ENCODE results near the gene LGALS7B. TPM values are rescaled to one million over a fixed set of nuclear protein-coding genes. Genes with fewer than 3 reads are reported as not detected.
"Not testable (repeated sequence)": the region's sequence is repeated elsewhere in the genome, so short reads cannot be mapped to it uniquely, and the experiment has no call there.

LGALS7B gene
- total and polyA plus RNA-seq, 8 donors, result 0.38 TPM; not detected in 7

- intact Hi-C loops (cut with DNase I), result no loop called here
- FAIRE-seq (no peak), ATAC-seq (no peak), DNase-seq (no peak)
- Histone ChIP-seq H3K27ac (no peak overlapping the region), H3K36me3 (no peaks in the 10 kb centered on the region), H3K4me3 (no peak overlapping the region), H3K9me3 (no peaks in the 10 kb centered on the region), H3K27me3 (no peaks in the 10 kb centered on the region), H3K4me1 (no peaks in the 10 kb centered on the region)
- TF ChIP-seq, protein P1, sequence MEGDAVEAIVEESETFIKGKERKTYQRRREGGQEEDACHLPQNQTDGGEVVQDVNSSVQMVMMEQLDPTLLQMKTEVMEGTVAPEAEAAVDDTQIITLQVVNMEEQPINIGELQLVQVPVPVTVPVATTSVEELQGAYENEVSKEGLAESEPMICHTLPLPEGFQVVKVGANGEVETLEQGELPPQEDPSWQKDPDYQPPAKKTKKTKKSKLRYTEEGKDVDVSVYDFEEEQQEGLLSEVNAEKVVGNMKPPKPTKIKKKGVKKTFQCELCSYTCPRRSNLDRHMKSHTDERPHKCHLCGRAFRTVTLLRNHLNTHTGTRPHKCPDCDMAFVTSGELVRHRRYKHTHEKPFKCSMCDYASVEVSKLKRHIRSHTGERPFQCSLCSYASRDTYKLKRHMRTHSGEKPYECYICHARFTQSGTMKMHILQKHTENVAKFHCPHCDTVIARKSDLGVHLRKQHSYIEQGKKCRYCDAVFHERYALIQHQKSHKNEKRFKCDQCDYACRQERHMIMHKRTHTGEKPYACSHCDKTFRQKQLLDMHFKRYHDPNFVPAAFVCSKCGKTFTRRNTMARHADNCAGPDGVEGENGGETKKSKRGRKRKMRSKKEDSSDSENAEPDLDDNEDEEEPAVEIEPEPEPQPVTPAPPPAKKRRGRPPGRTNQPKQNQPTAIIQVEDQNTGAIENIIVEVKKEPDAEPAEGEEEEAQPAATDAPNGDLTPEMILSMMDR (IDR thresholded peaks at IDR 0.05), result no peak
- WGBS, 2 donors, result 88 to 92% methylated on average over 6 of the region's 6 CpGs
Observed at GRCh38 chr19:38744874-38745273, 44.1 kb upstream of the LGALS7B start.

- no peaks in the 10 kb centered on the region for H3K9me3 ChIP-seq
- no peak overlapping the region for H3K27ac ChIP-seq
- DNase-seq, result peak in 1 of 6 donors; percentile 48
- TF ChIP-seq, protein P1 (IDR thresholded peaks at IDR 0.05), result no peak
- H3K4me3 ChIP-seq, result no peak overlapping the region
- FAIRE-seq, result no peak
- ATAC-seq, result peak in 1 of 4 donors; percentile 12
- H3K4me1 ChIP-seq, result no peaks in the 10 kb centered on the region
- intact Hi-C loops (cut with DNase I), result no loop called here
- no peaks in the 10 kb centered on the region for H3K36me3 ChIP-seq
- no peaks in the 10 kb centered on the region for H3K27me3 ChIP-seq
- WGBS, 2 donors, result 88 to 90% methylated on average over 7 of the region's 7 CpGs
Observed at GRCh38 chr19:38745316-38745715, 43.7 kb upstream of the LGALS7B start.

DNA sequence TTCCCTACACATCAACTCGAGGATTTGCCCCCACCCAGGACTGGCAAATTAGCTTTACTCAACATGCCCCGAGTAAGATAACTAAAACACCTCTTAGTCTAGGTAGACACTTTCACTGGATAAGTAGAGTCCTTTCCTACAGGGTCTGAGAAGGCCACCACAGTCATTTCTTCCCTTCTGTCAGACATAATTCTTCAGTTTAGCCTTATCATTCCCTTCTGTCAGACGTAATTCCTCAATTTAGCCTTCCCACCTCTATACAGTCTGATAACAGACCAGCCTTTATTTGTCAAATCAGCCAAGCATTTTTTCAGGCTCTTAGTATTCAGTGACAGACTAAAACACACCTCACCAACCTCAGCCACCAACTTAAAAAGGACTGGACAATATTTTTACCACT lies 35.2 kb upstream of the LGALS7B start:
- ATAC-seq; H3K4me3 ChIP-seq; FAIRE-seq; H3K9me3 ChIP-seq; H3K27ac ChIP-seq; intact Hi-C loops (cut with DNase I); H3K36me3 ChIP-seq; DNase-seq; H3K4me1 ChIP-seq; H3K27me3 ChIP-seq: not testable (repeated sequence)
- 50 to 64% methylated on average over 3 of the region's 3 CpGs for WGBS, 2 donors

GRCh38 chr19:38754196-38754595 lies 34.8 kb upstream of the LGALS7B start:
- FAIRE-seq; ATAC-seq; H3K4me1 ChIP-seq; H3K9me3 ChIP-seq; H3K4me3 ChIP-seq; DNase-seq; H3K27ac ChIP-seq; H3K27me3 ChIP-seq; H3K36me3 ChIP-seq; intact Hi-C loops (cut with DNase I): not testable (repeated sequence)
- 15 to 33% methylated on average over 1 to 2 of the region's 2 CpGs for WGBS, 2 donors

GRCh38 chr19:38759590-38760003 lies 29.4 kb upstream of the LGALS7B start:
- Histone ChIP-seq H3K4me1 (no peaks in the 10 kb centered on the region), H3K27me3 (no peaks in the 10 kb centered on the region), H3K27ac (peak overlapping the region in 3 of 4 donors; percentile 7 to 59 (median 35)), H3K4me3 (no peak overlapping the region), H3K36me3 (no peaks in the 10 kb centered on the region), H3K9me3 (no peaks in the 10 kb centered on the region)
- TF ChIP-seq, protein P1 (IDR thresholded peaks at IDR 0.05), result no peak
- FAIRE-seq, result no peak
- WGBS, 2 donors, result 35 to 38% methylated on average over 10 of the region's 10 CpGs
- peak; percentile 47 to 86 (median 78) for ATAC-seq
- DNase-seq, result peak in 3 of 6 donors; percentile 39 to 52 (median 50)
- intact Hi-C loops (cut with DNase I), result no loop called here

DNA sequence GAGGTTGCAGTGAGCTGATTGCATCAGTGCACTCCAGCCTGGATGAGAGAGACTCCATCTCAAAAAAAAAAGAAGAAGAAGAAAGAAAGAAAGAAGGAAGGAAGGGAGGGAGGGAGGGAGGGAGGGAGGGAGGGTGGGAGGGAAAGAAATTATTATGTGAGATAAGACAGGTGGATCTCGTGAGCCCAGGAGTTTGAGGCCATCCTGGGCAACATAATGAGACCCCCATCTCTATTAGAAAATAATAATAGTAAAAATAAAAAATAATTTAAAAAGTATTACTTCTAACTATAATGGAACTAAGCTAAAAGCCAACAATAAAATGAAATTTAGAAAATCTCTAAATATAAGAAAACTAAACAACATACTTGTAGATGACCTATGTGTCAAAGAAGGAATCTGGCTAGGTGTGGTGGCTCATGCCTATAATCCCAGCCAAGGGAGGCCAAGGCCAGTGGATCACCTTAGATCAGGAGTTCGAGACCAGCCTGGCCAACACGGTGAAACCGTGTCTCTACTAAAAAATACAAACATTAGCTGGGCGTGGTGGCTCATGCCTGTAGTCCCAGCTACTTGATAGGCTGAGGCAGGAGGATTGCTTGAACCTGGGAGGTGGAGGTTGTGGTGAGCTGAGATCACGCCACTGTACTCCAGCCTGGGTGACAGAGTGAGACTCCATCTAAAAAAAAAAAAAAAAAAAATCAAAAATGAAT lies 28.0 kb upstream of the LGALS7B start:
- H3K36me3 ChIP-seq; ATAC-seq; H3K27ac ChIP-seq; H3K4me3 ChIP-seq; intact Hi-C loops (cut with DNase I); H3K4me1 ChIP-seq; DNase-seq; H3K27me3 ChIP-seq; H3K9me3 ChIP-seq; FAIRE-seq: not testable (repeated sequence)
- 77 to 86% methylated on average over 6 of the region's 6 CpGs for WGBS, 2 donors

DNA sequence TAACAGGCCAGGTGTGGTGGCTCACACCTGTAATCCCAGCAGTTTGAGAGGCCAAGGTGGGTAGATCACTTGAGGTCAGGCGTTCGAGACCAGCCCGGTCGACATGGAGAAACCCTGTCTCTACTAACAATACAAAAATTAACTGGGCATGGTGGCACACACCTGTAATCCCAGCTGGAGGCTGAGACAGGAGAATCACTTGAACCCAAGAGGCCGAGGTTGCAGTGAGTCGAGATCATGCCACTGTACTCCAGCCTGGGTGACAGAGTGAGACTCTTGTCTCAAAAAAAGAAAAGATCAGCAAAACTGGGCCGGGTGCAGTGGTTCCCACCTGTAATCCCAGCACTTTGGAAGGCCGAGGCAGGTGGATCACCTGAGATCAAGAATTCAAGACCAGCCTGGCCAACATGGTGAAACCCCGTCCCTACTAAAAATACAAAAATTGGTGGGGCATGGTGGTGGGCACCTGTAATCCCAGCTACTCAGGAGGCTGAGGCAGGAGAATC lies 27.1 kb upstream of the LGALS7B start:
- H3K9me3 ChIP-seq; ATAC-seq; DNase-seq; H3K27ac ChIP-seq; H3K4me3 ChIP-seq; H3K36me3 ChIP-seq; FAIRE-seq; intact Hi-C loops (cut with DNase I); H3K4me1 ChIP-seq; H3K27me3 ChIP-seq: not testable (repeated sequence)
- 91 to 96% methylated on average over 9 of the region's 9 CpGs for WGBS, 2 donors

Data from pancreas (tissue), 10 donors.